Limb (tissue), 2 donors: Measurements from ENCODE around the gene TEK.
"Not testable (repeated sequence)": the region's sequence is repeated elsewhere in the genome, so short reads cannot be mapped to it uniquely, and the experiment has no call there.

Experiments used
- DNase-seq, 2 donors: peaks; one replicate each; pipeline ENCODE4 v3.0.0-alpha.2; 2016; ENCODE audit errors: extremely low spot score in 2 of 2

TEK gene

DNA sequence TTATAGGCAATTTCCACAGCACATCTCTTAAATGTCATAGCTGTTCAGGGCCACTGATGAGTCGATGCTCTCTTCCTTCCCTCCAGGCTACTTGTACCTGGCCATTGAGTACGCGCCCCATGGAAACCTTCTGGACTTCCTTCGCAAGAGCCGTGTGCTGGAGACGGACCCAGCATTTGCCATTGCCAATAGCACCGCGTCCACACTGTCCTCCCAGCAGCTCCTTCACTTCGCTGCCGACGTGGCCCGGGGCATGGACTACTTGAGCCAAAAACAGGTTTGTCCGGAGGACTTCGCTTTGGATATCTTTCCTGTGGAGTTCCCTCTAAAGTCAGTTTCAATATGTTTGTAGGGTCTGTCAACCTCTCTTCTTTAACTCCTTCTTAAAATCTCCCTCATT, 103.6 kb downstream of the TEK start:
- DNase-seq: no peak

DNA sequence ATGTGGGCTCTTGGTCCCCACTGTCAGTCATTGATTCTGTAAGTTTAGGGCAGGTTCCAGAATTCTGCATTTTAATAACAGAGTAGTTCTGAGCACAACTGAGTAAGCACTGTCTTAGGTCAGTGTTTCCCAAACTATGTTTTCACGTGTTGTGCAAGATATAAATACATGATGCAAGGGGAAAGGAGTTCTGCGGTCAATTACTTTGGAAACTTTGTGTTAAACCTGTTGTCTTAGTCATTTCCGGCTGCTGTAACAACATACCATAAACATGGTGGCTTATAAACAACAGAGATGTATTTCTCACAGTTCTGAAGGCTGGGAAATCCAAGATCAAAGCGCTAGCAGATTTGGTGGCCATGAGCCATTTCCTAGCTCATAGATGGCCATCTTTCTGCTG, 118.2 kb downstream of the TEK start:
- no peak for DNase-seq

DNA sequence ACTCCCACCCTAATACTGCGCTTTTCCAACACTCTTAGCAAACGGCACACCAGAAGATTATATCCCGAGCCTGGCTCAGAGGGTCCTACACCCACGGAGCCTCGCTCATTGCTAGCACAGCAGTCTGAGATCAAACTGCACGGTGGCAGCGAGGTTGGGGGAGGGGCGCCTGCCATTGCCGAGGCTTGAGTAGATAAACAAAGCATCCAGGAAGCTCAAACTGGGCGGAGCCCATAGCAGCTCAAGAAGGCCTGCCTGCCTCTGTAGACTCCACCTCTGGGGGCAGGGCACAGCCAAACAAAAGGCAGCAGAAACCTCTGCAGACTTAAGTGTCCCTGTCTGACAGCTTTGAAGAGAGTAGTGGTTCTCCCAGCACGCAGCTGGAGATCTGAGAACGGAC, 130.6 kb downstream of the TEK start:
- not testable (repeated sequence) for DNase-seq

DNA sequence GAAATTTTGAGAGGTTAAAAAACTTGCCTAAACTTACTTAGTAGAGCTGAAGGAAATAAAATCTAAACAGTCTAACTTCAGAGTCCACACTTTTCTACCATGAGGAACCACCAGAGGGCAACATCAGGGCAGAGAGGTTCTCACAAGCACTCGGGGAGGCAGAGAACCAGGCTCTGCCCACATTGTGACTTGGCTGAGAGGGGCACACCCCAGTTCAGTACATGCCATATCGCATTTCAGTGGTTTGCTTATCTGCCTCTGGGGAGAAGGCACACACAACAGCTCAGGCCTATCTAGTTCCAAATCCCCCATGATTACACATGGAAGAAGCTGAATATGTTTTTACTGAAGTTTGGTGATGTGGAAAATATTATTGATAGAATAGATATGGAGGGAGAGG, 138.7 kb downstream of the TEK start:
- DNase-seq: no peak

DNA sequence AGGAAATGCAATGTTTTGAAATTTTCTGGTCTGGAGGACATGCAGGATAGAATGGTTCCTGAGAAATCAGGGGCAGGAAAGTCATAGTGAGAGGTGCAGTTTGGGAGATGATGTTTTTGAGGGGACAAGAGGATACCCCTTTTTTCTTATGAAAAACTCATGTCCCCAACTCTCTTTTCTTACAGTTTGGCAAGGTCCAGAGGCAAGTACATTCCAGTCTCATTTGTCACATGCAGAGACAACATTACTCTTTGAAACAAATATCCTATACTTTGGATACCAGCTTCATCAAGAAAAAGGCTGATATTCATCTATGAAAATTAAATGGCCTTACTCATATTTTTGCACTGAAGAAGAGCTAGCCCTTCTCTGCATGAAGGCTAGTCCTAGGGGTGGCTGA, 139.7 kb downstream of the TEK start:
- DNase-seq: no peak

DNA sequence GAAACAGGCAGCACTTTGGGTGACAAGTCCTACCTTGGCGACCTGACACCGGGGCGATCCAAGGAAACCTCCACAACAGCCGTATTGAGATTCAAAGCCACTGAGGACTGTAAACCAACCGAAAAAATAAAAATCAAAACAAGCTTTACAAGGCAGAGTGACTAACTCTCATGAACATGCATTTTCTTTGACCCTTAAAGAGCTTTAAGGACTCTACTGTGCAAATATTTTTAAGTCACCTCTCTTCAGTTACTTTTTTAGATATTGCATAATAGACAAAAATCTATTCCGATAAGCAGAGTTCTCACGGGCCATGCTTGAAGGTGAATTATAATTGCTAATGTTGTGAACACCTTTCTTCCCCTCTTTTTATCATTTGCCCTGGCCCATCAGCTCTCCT, 149.6 kb downstream of the TEK start:
- no peak for DNase-seq

DNA sequence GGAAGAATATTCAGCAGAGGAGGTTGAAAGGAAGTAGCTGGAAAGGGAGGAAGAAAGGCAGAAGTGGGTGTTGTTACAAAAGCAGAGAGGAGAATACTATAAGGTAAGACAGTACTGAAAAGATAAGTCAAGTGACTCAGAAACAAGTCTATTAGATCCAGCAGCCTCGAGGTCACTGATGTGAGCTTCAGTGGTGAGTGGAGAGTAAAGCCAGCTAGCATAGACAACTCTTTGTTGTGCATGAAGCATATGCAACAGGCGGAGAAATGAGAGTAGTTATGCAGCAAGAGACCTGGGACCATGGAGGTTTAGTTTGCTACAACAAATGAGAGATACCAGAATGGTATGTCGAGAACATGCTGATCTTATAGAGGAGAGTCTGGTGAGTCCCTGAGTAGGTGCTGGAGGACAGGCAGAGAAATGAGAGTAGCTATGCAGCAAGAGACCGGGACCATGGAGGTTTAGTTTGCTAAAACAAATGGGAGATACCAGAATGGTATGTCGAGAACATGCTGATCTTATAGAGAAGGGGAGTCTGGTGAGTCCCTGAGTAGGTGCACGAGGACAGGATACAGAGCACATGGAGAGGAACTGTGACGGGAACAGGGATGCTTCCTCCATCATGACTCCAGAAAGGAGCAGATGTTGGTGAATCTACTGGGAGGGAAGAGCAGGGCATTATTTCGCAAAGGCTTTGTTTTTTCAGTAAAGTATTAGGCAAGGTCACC, 151.9 kb downstream of the TEK start:
- DNase-seq: no peak

DNA sequence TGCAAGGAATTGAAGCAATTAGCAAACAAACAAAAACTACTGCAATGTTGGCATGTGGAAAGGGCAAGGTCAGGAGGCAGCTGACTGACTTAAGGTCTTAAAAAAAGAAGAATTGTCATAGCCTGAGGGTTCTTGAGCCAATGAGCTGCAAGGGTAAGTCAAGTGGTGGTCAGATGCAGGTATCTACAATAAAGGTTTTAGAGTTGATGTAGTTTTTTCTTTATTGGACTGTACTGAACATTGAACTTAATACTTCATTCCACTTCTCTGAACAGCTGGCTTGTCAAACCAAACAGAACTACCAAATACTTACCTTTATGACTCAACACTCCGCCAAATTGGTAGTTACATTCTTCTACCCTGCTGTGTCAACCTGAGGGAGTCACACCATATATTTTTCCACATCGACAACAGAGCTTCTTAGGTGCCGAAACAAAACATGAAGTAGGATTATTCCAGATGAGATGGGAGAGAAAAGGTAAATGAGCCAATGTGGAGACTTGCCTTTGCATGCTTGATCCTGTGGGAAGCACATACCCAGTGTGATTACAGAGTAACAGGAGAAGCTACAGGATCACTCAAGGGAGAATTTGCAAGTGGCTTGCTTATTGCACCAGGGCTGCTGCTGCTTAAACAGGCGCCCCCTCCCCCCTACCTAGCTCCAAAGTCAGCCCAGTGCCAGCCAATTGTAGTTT, 152.6 kb downstream of the TEK start:
- DNase-seq: no peak

DNA sequence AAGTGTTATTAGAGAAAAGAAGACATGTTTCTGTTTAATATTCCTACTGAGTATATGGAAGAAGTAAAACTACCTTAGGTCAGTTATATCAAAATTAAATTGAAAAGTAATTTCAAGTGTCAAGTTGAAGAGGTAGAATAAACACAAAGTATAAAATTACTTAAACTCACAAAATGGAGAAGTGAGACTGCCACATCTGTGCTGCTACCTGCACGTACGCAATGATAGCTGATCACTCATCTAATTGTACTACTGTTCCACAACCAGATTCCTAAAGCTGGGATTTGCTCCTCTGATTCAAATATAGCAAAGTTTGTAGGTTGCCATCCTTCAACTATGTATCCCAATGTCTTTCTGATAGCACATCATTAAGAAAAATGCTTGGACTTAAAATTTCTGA, 163.1 kb downstream of the TEK start:
- no peak for DNase-seq

DNA sequence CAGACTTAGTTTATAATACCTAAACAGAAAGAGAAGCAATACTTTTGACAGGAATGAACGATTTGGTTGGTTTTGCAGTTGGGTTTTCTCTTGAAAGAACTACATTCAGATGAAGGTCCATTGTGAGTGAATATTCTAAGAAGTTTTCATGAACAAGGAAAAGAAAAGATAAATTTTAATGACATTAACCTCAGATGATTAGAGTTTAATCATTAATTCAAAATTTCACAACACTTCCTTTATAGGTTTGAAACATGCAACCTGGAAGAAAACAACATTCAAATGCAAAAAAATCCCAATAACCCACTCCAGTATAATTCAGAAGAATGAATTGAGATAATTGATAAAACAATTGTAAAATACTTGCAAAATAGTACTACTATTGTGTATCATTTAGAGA, 164.2 kb downstream of the TEK start:
- no peak for DNase-seq

DNA sequence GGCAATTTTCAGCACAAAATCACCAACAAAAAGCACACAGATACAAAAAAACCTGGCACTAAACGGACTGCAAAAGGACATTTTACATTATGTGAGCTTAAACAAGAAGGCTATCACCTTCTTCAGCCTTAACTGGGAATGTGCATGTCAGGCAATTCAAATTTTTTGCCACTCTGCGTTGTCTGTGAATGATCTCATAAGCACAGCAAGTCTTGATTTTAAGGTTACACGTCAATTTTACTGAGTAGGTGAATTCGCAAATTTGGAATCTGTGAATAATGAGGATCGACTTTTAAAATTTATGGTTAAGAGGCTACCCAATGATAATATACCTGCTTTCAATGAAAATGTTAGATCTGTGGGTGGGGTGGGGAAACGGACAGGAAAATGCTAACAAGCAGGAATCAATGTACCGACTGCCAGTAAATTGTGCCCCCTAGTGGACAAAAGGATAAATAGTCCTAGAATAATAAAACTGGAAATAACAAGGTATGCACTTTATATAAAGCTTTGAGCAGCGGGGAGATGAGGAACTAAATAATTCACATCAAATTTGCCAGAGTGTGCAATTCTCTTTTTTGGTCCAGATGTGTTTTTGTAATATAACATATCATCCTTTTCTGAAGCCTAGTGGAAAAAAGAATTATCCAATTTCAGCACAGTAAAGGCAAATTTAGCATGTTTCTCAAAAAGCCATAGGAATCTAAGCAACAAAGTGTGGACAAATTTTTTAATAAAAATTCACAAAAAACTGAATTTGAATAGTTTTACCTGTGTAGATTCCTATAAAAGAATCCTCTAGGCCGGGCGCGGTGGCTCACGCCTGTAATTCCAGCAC, 167.4 kb downstream of the TEK start:
- peak in 1 of 2 donors; percentile 79 for DNase-seq

DNA sequence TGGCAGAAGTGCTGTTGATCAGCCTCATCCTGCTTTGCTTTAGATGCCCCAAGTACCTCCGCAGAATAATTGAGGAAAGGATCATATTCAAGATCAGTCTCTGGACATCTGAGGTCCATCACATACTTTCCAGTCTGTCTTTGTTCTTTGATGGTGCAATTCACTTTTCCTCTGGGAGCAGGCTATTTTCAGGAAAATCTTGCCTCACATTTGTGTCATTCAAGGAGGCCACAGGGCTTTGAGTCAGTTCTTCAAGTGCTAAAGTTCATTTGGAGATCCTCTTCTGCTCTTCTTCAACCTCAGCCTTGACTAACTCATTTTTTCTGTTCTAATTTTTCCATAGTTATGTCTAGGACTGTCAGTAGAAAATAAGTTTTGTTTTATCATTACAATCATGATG, 169.3 kb downstream of the TEK start:
- no peak for DNase-seq

DNA sequence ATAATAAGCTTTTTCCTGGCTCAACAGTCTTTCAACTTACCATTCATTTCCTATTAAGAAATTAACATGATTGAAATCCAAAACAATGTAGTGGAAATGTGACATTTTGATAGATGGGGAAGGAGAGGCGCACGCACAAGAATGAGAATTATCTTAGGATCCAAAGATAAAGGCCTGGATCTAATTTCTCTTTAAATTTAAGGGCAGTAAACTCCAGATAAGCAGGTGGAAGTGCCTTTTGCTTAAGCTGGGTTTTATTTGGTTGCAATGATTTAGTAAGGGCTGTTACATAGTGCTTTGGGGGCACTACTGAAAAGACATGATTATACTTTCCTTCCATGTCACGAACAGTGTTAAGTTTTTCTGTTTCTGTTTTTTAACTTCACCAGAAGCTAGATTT, 170.6 kb downstream of the TEK start:
- DNase-seq: no peak
